NCI-H128 (cell line): ENCODE data around the gene SLBP.

ENCODE experiments used
- DNase-seq: peaks from one replicate; lab custom pipeline; 2025; ENCODE audit not compliant: unreplicated experiment; lab: John Stamatoyannopoulos, UW

Gene SLBP

GRCh38 chr4:1712216-1713002, at the start of gene SLBP:
TSS of gene SLBP (minus strand) at chr4:1712319. CDS start at chr4:1712188, 131 bp downstream.
- peak; percentile 76 for DNase-seq

GRCh38 chr4:1761130-1761689, 49.1 kb upstream of the SLBP start:
- no peak for DNase-seq

GRCh38 chr4:1760521-1761071, 48.5 kb upstream of the SLBP start:
- no peak for DNase-seq

GRCh38 chr4:1759818-1760223, 47.7 kb upstream of the SLBP start:
- DNase-seq = no peak

- no peak for DNase-seq
These were observed 47.2 kb upstream of the SLBP start for GRCh38 chr4:1759170-1759817.

- no peak for DNase-seq
These were observed 46.4 kb upstream of the SLBP start for GRCh38 chr4:1758306-1759121.

GRCh38 chr4:1757836-1758235, 45.7 kb upstream of the SLBP start:
- no peak for DNase-seq

GRCh38 chr4:1756893-1757779, 45.0 kb upstream of the SLBP start:
- DNase-seq = no peak

- DNase-seq = no peak
These were observed 44.0 kb upstream of the SLBP start for GRCh38 chr4:1756079-1756478.

GRCh38 chr4:1755297-1755696, 43.2 kb upstream of the SLBP start:
- DNase-seq = no peak

GRCh38 chr4:1754336-1754735, 42.2 kb upstream of the SLBP start:
- DNase-seq = no peak

- DNase-seq = no peak
These were observed 41.7 kb upstream of the SLBP start for GRCh38 chr4:1753697-1754311.

GRCh38 chr4:1753294-1753696, 41.2 kb upstream of the SLBP start:
- DNase-seq = no peak

- no peak for DNase-seq
These were observed 40.3 kb upstream of the SLBP start for GRCh38 chr4:1752284-1753041.

GRCh38 chr4:1751919-1752283, 39.8 kb upstream of the SLBP start:
- no peak for DNase-seq

- no peak for DNase-seq
These were observed 39.2 kb upstream of the SLBP start for GRCh38 chr4:1751155-1751918.

- no peak for DNase-seq
These were observed 38.4 kb upstream of the SLBP start for GRCh38 chr4:1750381-1751154.

- DNase-seq = no peak
These were observed 37.7 kb upstream of the SLBP start for GRCh38 chr4:1749826-1750225.
